Aorta (tissue), 5 donors: ENCODE results near the gene ZNF326. TPM values are rescaled to one million over a fixed set of nuclear protein-coding genes. Genes with fewer than 3 reads are reported as not detected.

ENCODE experiments used
- ATAC-seq: fragments of 200-7000 bp; cut with Tn5 transposase; one replicate; pipeline ENCODE4 v1.9.1; 2022; ENCODE audit warnings: moderate library complexity; ENCODE audit not compliant: low FRiP score
- DNase-seq, 2 donors: peaks; one replicate each; pipeline ENCODE4 v3.0.0-alpha.2; 2020
- H3K27ac ChIP-seq, 2 donors: one replicate each; pipeline ENCODE4 v1.5.1; 2013; ENCODE audit warnings: low read length in 2 of 2, mild to moderate bottlenecking in 2 of 2, moderate library complexity in 2 of 2, control low read depth in 1 of 2, inconsistent platforms in 1 of 2, low read depth in 1 of 2
- H3K27me3 ChIP-seq, 2 donors: one replicate each; pipeline ENCODE4 v1.6.1; 2013; ENCODE audit warnings: control low read depth in 1 of 2, low read length in 1 of 2, mild to moderate bottlenecking in 1 of 2, moderate library complexity in 1 of 2; ENCODE audit not compliant: insufficient read depth in 2 of 2, control insufficient read depth in 1 of 2
- H3K36me3 ChIP-seq, 2 donors: one replicate each; pipeline ENCODE4 v1.6.1; 2013; ENCODE audit warnings: control low read depth in 1 of 2, low read length in 1 of 2, mild to moderate bottlenecking in 1 of 2; ENCODE audit not compliant: insufficient read depth in 2 of 2, control insufficient read depth in 1 of 2
- H3K4me1 ChIP-seq, 2 donors: one replicate each; pipeline ENCODE4 v1.6.1; 2013; ENCODE audit warnings: low read length in 2 of 2, control low read depth in 1 of 2, mild to moderate bottlenecking in 1 of 2, moderate library complexity in 1 of 2; ENCODE audit not compliant: insufficient read depth in 2 of 2, control insufficient read depth in 1 of 2
- H3K4me3 ChIP-seq, 2 donors: one replicate each; pipeline ENCODE4 v1.5.1; 2013; ENCODE audit warnings: low read length in 2 of 2, control low read depth in 1 of 2, mild to moderate bottlenecking in 1 of 2
- H3K9me3 ChIP-seq: one replicate; pipeline ENCODE4 v1.6.1; 2013; ENCODE audit warnings: mild to moderate bottlenecking, low read length; ENCODE audit not compliant: control insufficient read depth
- WGBS, 2 donors: extraction: QIAGEN DNeasy Blood & Tissue Kit; methylation state at CpG; one replicate each; pipeline ENCODE4 v1.1.7; 2013; 5-methylcytosine and 5-hydroxymethylcytosine counted together
- intact Hi-C, 2 donors: fragments of 100-400 bp; cut with DNase I; formaldehyde crosslinking; loops; one replicate each; pipeline versions ENCODE4 v1.14.2 to v1.15.0; 2022
- polyA plus RNA-seq, 2 donors: library from polyadenylated mRNA; stranded (reverse); fragments of 200-250 nt; gene quantifications; one replicate each; pipeline ENCODE4 v1.2.3, GENCODE V29; 2013
- total RNA-seq, 2 donors: library from RNA; stranded (reverse); fragmentation: NEBNext Ultra II Directional; extraction: Animal tissue kit (Norgen Biotek cat#: 25700); gene quantifications; one replicate each; pipeline ENCODE4 v1.2.1, GENCODE V29; 2021
- donor health status: healthy with polysubstance abuse.
- donor health status: Bipolar disorder and iron deficiency.
- donor health status: DM: no; HTN: no; CAD: no.
- donor health status: DM: no; HTN: no; CAD: no.
- donor health status: DM: yes; HTN: yes; CAD: no.

The ZNF326 gene
- total and polyA plus RNA-seq, 4 donors = 11.9 to 22.6 (median 19.8) TPM

GRCh38 chr1:89952605-89953130 lies 42.2 kb upstream of the ZNF326 start:
- intact Hi-C loops = no loop called here
- H3K4me3 ChIP-seq = no peak overlapping the region
- DNase-seq (no peak), ATAC-seq (no peak)
- no peak overlapping the region for H3K27ac ChIP-seq
- H3K27me3 ChIP-seq = peaks cover 0 to 3% of the 10 kb centered on the region in 2 donors
- no peaks in the 10 kb centered on the region for H3K9me3 ChIP-seq
- H3K36me3 ChIP-seq = no peaks in the 10 kb centered on the region
- H3K4me1 ChIP-seq = no peaks in the 10 kb centered on the region
- 90 to 91% methylated on average over 2 of the region's 2 CpGs for WGBS, 2 donors

GRCh38 chr1:89953131-89953626 lies 41.7 kb upstream of the ZNF326 start:
- Histone ChIP-seq H3K36me3 (no peaks in the 10 kb centered on the region), H3K9me3 (no peaks in the 10 kb centered on the region), H3K27me3 (peaks cover 0 to 1% of the 10 kb centered on the region in 2 donors), H3K27ac (no peak overlapping the region), H3K4me1 (no peaks in the 10 kb centered on the region), H3K4me3 (no peak overlapping the region)
- no peak for ATAC-seq
- intact Hi-C loops = no loop called here
- DNase-seq = no peak
- WGBS, 2 donors = 16 to 30% methylated on average over 1 of the region's 1 CpG

GRCh38 chr1:89953929-89954328 lies 41.0 kb upstream of the ZNF326 start:
- H3K36me3 ChIP-seq = no peaks in the 10 kb centered on the region
- ATAC-seq = no peak
- WGBS, 2 donors = 97 to 100% methylated on average over 1 of the region's 1 CpG

GRCh38 chr1:89954401-89954800 lies 40.5 kb upstream of the ZNF326 start:
- DNase-seq = no peak
- no peaks in the 10 kb centered on the region for H3K4me1 ChIP-seq
- H3K9me3 ChIP-seq = peaks cover 2% of the 10 kb centered on the region
- no peak overlapping the region for H3K4me3 ChIP-seq
- ATAC-seq = no peak
- no peak overlapping the region for H3K27ac ChIP-seq
- no peaks in the 10 kb centered on the region for H3K27me3 ChIP-seq
- intact Hi-C loops = no loop called here
- H3K36me3 ChIP-seq = no peaks in the 10 kb centered on the region
- WGBS, 2 donors = 95 to 100% methylated on average over 1 of the region's 1 CpG

More at GRCh38 chr1:89953929-89954328, 41.0 kb upstream of the ZNF326 start:
- intact Hi-C loops = no loop called here
- DNase-seq = no peak
- Histone ChIP-seq H3K9me3 (no peaks in the 10 kb centered on the region), H3K27ac (no peak overlapping the region), H3K27me3 (no peaks in the 10 kb centered on the region), H3K4me3 (no peak overlapping the region), H3K4me1 (no peaks in the 10 kb centered on the region)

- intact Hi-C loops = no loop called here
- DNase-seq (no peak), ATAC-seq (no peak)
- Histone ChIP-seq H3K27me3 (no peaks in the 10 kb centered on the region), H3K27ac (no peak overlapping the region), H3K4me1 (no peaks in the 10 kb centered on the region), H3K36me3 (no peaks in the 10 kb centered on the region), H3K9me3 (peaks cover 2% of the 10 kb centered on the region), H3K4me3 (no peak overlapping the region)
- WGBS, 2 donors = 95 to 96% methylated on average over 7 of the region's 7 CpGs
Measured at GRCh38 chr1:89955311-89956205, 39.4 kb upstream of the ZNF326 start.

GRCh38 chr1:89957107-89957506 lies 37.8 kb upstream of the ZNF326 start:
- H3K27ac ChIP-seq = no peak overlapping the region
- ATAC-seq (no peak), DNase-seq (no peak)
- WGBS, 2 donors = 39 to 49% methylated on average over 1 of the region's 1 CpG
- no peaks in the 10 kb centered on the region for H3K36me3 ChIP-seq
- H3K27me3 ChIP-seq = no peaks in the 10 kb centered on the region
- intact Hi-C loops = no loop called here
- H3K9me3 ChIP-seq = peaks cover 2% of the 10 kb centered on the region
- H3K4me1 ChIP-seq = no peaks in the 10 kb centered on the region
- no peak overlapping the region for H3K4me3 ChIP-seq

GRCh38 chr1:89958851-89959654 lies 35.9 kb upstream of the ZNF326 start:
- DNase-seq (no peak), ATAC-seq (no peak)
- no peak overlapping the region for H3K27ac ChIP-seq
- no peaks in the 10 kb centered on the region for H3K4me1 ChIP-seq
- 86 to 88% methylated on average over 7 of the region's 7 CpGs for WGBS, 2 donors
- no peaks in the 10 kb centered on the region for H3K36me3 ChIP-seq
- H3K27me3 ChIP-seq = no peaks in the 10 kb centered on the region
- intact Hi-C loops = no loop called here
- H3K4me3 ChIP-seq = no peak overlapping the region
- H3K9me3 ChIP-seq = peaks cover 2% of the 10 kb centered on the region

- H3K27ac ChIP-seq = no peak overlapping the region
Measured at GRCh38 chr1:89959719-89960118, 35.2 kb upstream of the ZNF326 start.

More at GRCh38 chr1:89959719-89960118, 35.2 kb upstream of the ZNF326 start:
- no peaks in the 10 kb centered on the region for H3K27me3 ChIP-seq
- no peaks in the 10 kb centered on the region for H3K4me1 ChIP-seq
- no peak overlapping the region for H3K4me3 ChIP-seq
- H3K9me3 ChIP-seq = peaks cover 2% of the 10 kb centered on the region
- 93 to 97% methylated on average over 2 of the region's 2 CpGs for WGBS, 2 donors
- DNase-seq = no peak
- ATAC-seq = no peak
- no peaks in the 10 kb centered on the region for H3K36me3 ChIP-seq
- intact Hi-C loops = no loop called here
